ENCODE measurements around the gene BHLHE23. TPM values are rescaled to one million over a fixed set of nuclear protein-coding genes. Genes with fewer than 3 reads are reported as not detected.

The BHLHE23 gene
- total RNA-seq, 6 experiments from 2014 or later = not detected

DNA sequence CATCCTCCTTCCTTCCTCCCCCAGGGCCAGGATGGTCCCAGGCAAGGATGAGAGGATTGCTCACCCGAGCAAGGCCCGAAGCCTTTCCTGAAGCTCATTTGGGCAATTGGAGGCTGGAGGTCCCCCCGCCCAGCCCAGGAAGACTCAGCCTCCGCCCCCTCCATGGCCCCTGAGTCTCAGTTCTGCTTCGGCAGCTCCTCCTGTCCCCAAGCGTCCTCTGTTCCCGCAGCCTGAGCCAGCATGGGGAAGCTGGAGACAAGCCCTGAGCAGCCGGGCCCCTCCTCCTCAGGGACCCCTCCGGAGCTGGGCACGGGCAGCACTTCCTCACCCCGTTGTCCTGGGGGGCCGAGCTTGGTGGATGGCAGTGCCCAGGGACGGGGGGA is 28.2 kb downstream of the BHLHE23 start:
- peaks cover 58% of the 10 kb centered on the region for H3K27me3 Mint-ChIP-seq (ENCODE audit: insufficient read depth)
- no peak overlapping the region for H3K27ac Mint-ChIP-seq
- no peak for TF ChIP-seq CTCF (IDR thresholded peaks at IDR 0.05)
- no peaks in the 10 kb centered on the region for H3K36me3 Mint-ChIP-seq (ENCODE audit: low read depth)
- no peak for DNase-seq
- no peaks in the 10 kb centered on the region for H3K9me3 Mint-ChIP-seq
- no peaks in the 10 kb centered on the region for H3K4me1 Mint-ChIP-seq (ENCODE audit: low read depth)
- H3K4me3 Mint-ChIP-seq = no peak overlapping the region

GRCh38 chr20:62977613-62978560 is 28.9 kb downstream of the BHLHE23 start:
- no peak for DNase-seq
- no peaks in the 10 kb centered on the region for H3K36me3 Mint-ChIP-seq (ENCODE audit: low read depth)
- no peak for TF ChIP-seq CTCF (IDR thresholded peaks at IDR 0.05)
- H3K4me3 Mint-ChIP-seq = no peak overlapping the region
- no peak overlapping the region for H3K27ac Mint-ChIP-seq
- H3K27me3 Mint-ChIP-seq (ENCODE audit: insufficient read depth) = peaks cover 56% of the 10 kb centered on the region
- no peaks in the 10 kb centered on the region for H3K9me3 Mint-ChIP-seq
- no peaks in the 10 kb centered on the region for H3K4me1 Mint-ChIP-seq (ENCODE audit: low read depth)

DNA sequence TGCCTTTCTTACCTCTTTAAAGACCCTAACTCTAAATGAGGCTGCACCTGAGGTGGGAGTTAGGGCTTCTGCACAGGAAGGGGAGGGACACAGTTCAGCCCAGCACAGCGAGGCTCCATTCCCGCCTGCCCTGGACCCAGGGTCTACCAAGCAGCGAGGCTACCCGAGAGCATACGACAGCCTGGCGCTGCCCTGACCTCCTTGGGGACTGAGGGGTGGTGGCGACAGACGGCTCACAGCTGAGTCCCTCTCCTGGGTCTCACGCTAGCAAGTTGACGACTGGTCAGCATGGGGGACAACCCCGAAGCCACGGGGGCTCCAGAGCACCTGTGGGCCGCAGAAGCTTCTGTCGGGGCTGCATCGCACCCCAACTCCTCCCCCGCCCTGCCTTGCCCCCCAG is 29.9 kb downstream of the BHLHE23 start:
- Mint-ChIP-seq H3K4me3 (no peak overlapping the region), H3K9me3 (no peaks in the 10 kb centered on the region)
- TF ChIP-seq CTCF (IDR thresholded peaks at IDR 0.05) = no peak

GRCh38 chr20:62975812-62976508 is 30.8 kb downstream of the BHLHE23 start:
- no peaks in the 10 kb centered on the region for H3K9me3 Mint-ChIP-seq
- peaks cover 57% of the 10 kb centered on the region for H3K27me3 Mint-ChIP-seq (ENCODE audit: insufficient read depth)
- H3K4me3 Mint-ChIP-seq = no peak overlapping the region
- DNase-seq = no peak
- H3K36me3 Mint-ChIP-seq (ENCODE audit: low read depth) = no peaks in the 10 kb centered on the region
- peaks cover 8% of the 10 kb centered on the region; the same call in 1 of the 2 replicates for H3K4me1 Mint-ChIP-seq (ENCODE audit: low read depth)
- H3K27ac Mint-ChIP-seq = no peak overlapping the region
- TF ChIP-seq CTCF (IDR thresholded peaks at IDR 0.05) = no peak

More for the DNA sequence above, 29.9 kb downstream of the BHLHE23 start:
- peaks cover 7% of the 10 kb centered on the region; the same call in 1 of the 2 replicates for H3K4me1 Mint-ChIP-seq (ENCODE audit: low read depth)
- no peaks in the 10 kb centered on the region for H3K36me3 Mint-ChIP-seq (ENCODE audit: low read depth)
- H3K27me3 Mint-ChIP-seq (ENCODE audit: insufficient read depth) = peaks cover 58% of the 10 kb centered on the region
- DNase-seq = no peak
- no peak overlapping the region for H3K27ac Mint-ChIP-seq

DNA sequence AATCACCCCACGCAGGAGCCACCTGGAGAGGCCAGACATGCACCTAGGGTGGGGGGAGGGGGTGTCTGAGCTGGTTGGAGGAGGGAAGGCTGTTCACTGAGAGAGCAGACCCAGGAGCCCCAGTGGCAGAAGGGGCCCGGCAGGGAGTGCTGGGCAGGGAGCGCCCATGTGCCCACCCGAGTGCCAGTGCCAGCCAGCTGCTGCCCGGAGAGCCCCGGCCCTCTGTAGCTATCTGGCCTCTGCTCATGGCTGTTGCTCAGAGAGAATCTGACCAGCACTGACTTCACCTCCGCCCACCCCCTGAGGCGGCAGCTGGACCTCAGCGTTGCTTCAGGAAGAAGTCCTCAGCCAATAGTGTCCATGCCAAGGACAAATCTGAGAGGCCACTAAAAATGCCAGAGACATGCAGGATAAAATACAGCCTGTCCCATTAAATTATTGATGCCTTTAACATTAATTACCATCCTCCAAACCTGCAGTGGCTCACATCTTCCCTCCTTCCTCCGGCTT is 31.5 kb downstream of the BHLHE23 start:
- H3K27ac Mint-ChIP-seq = no peak overlapping the region
- no peak for TF ChIP-seq CTCF (IDR thresholded peaks at IDR 0.05)
- H3K4me1 Mint-ChIP-seq (ENCODE audit: low read depth) = peaks cover 8% of the 10 kb centered on the region; the same call in 1 of the 2 replicates
- H3K36me3 Mint-ChIP-seq (ENCODE audit: low read depth) = no peaks in the 10 kb centered on the region
- no peak for DNase-seq
- H3K27me3 Mint-ChIP-seq (ENCODE audit: insufficient read depth) = peaks cover 53% of the 10 kb centered on the region
- H3K4me3 Mint-ChIP-seq = no peak overlapping the region
- no peaks in the 10 kb centered on the region for H3K9me3 Mint-ChIP-seq

Measured in HFFc6 (cell line).